Hindlimb muscle (tissue), 1 donor: Measurements from ENCODE around the gene FBLN1. TPM values are rescaled to one million over a fixed set of nuclear protein-coding genes. Genes with fewer than 3 reads are reported as not detected.
"Not testable (repeated sequence)": the region's sequence is repeated elsewhere in the genome, so short reads cannot be mapped to it uniquely, and the experiment has no call there.

Experiments
- DNase-seq: peaks from one replicate; pipeline ENCODE4 v3.0.0-alpha.2; 2013
- polyA plus RNA-seq: library from polyadenylated mRNA; unstranded; fragments of 120-200 nt; gene quantifications from one replicate; pipeline ENCODE4 v1.2.1, GENCODE V29; 2013; ENCODE audit not compliant: insufficient read length

The FBLN1 gene
- 134 TPM for polyA plus RNA-seq

GRCh38 chr22:45502215-45503049 lies at the start of gene FBLN1:
Gene FBLN1 (plus strand): TSS chr22:45502883. CDS start chr22:45502986, 103 bp downstream.
- peak; percentile 66 for DNase-seq

DNA sequence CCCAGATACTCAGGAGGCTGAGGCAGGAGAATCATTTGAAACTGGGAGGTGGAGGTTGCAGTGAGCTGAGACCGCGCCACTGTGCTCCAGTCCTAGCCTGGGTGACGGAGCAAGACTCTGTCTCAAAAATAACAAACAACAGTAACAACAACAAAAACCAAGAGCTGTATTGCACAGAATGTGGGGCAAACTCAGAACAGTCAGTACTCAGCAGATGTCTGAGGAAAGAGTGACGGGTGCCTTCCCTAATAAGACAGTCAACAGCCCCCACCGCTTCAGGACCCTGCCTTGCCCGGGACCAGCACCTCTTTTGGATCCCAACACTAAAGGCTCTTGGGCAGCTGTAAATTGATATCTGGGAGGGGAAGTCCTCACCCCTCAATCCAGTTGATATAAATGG lies 48.9 kb upstream of the FBLN1 start:
- no peak for DNase-seq

GRCh38 chr22:45454275-45454674 lies 48.4 kb upstream of the FBLN1 start:
- DNase-seq = no peak

DNA sequence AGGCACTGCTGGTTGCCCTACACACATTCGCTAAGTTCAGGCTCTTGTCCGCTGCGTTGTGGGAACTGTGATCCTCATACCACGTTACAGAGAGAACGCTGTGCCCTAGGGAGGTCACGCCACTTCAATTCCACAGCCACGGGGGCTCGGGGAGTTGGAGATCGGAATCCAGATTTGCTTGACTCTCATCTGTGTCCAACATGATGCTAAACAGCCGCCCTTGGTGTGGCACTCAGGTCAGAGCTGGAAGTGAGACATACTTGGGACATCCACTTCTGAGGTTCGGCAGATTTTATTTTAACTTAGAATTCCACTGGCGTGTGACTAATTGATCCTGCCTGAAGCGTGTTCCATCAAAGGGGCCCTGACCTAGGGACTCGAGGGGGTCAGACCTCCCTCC lies 47.5 kb upstream of the FBLN1 start:
- no peak for DNase-seq

DNA sequence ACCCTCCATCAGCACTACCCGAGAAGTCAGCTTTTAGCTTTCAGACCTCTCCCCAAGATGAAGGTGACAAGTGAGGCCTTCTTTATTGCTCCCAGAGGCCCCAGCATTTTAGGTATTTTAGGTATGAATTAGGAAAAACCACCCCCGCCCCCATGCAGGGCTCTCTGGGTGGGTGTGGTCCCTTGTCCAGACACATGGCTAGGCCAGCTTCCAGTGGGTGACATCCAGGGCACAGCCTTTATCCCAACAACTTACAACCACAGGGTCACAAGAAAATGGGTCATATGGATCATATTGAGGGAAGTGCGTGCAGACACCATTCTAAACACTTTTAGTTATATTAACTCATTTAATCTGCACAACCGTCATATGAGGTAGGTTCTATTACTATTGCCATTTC lies 47.1 kb upstream of the FBLN1 start:
- DNase-seq = no peak

- DNase-seq = no peak
Observed at GRCh38 chr22:45456811-45457210, 45.9 kb upstream of the FBLN1 start.

GRCh38 chr22:45458532-45458931 lies 44.2 kb upstream of the FBLN1 start:
- no peak for DNase-seq

DNA sequence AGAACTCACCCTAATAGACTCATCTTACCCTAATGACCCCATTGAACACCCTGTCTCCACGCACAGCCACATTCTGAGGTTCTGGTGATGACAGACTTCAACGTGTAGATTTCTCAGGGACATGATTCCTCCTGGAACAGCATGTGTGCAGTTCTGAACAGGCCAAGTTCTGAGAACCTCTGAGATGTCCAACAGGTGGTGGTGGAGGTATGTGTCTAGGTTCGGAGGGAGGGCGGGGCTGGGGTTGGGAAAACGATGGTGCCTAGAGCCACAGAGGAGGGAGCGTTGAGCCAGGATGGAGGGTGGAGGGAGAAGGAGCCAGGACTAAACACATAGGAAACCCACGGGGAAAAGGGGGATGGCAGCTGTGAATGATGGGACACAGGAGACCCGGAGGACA lies 43.4 kb upstream of the FBLN1 start:
- DNase-seq = no peak

DNA sequence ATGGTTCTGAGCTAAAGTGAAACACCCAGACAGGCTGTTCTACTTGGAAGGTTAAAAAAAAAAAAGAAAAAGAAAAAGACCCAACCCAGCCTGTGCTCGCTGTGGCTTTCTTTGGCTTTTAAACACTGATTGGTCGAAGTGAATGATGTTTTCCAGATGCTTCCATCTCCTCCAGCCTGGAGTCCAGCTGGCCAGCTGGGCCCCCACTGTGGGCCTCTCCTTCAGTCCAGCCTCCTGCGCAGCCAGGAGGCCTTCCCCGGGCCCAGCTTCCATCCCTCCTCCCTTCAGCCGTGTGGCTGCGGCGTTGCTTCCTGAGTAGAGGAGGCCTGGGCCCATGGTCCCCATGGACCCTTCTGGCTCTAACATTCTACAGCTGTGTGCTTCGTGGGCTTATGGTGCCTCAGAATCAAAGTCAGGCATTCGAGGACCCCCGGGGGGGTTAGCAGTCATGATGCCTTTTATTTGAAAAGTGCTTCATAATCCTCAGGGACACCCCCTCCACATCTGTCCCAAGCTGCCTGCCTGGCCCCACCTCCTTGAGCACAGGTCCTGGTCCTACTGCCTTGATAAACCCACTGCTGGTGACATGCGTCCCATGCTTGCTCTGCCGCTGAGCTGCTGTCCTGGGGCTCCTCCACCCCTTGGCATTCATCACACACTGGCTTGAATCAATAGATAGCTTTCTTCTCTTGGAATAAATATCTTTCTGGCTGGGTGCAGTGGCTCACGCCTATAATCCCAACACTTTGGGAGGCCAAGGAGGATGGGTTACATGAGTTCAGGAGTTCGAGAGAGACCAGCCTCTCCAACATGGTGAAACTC lies 42.2 kb upstream of the FBLN1 start:
- DNase-seq = peak; percentile 94

GRCh38 chr22:45462034-45462655 lies 40.5 kb upstream of the FBLN1 start:
- DNase-seq = no peak

DNA sequence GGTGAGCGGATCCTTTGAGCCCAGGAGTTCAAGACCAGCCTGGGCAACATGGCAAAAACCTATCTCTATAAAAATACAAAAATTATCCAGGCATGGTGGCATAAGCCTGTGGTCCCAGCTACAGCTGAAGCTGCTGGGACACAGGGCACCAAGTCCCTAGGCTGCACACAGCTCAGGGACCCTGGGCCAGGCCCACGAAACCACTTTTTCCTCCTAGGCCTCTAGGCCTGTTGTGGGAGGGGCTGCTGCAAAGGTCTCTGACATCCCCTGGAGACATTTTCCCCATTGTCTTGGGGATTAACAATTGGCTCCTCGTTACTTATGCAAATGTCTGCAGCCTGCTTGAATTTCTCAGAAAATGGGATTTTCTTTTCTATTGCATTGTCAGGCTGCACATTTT lies 39.0 kb upstream of the FBLN1 start:
- DNase-seq = not testable (repeated sequence)

- DNase-seq = no peak
Observed at GRCh38 chr22:45465633-45466032, 37.0 kb upstream of the FBLN1 start.

GRCh38 chr22:45468872-45469271 lies 33.8 kb upstream of the FBLN1 start:
- DNase-seq = no peak

- DNase-seq = no peak
Observed at GRCh38 chr22:45469281-45470073, 33.2 kb upstream of the FBLN1 start.

DNA sequence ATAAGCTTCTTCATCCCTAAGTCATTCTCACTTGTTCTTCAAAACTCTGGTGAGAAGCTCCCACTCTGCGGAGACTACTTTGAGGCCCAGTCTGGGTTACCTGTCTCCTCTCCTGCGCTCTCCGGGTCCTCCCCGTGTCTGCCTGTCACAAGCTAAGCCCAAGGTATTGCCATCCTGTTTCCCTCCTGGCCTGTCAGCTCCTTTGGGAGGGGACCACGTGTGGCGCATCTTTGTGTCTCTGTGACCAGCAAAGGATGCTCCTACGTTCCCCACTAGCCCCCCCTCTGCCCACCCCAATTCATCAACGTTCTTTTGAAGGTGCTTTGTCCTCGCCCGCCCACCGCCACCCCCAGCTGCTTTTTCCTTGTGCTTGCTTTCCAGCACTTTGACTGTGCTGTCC lies 31.8 kb upstream of the FBLN1 start:
- DNase-seq = no peak

- no peak for DNase-seq
Observed at GRCh38 chr22:45472426-45472825, 30.3 kb upstream of the FBLN1 start.

GRCh38 chr22:45473626-45474237 lies 29.0 kb upstream of the FBLN1 start:
- no peak for DNase-seq

GRCh38 chr22:45475063-45475747 lies 27.5 kb upstream of the FBLN1 start:
- no peak for DNase-seq

DNA sequence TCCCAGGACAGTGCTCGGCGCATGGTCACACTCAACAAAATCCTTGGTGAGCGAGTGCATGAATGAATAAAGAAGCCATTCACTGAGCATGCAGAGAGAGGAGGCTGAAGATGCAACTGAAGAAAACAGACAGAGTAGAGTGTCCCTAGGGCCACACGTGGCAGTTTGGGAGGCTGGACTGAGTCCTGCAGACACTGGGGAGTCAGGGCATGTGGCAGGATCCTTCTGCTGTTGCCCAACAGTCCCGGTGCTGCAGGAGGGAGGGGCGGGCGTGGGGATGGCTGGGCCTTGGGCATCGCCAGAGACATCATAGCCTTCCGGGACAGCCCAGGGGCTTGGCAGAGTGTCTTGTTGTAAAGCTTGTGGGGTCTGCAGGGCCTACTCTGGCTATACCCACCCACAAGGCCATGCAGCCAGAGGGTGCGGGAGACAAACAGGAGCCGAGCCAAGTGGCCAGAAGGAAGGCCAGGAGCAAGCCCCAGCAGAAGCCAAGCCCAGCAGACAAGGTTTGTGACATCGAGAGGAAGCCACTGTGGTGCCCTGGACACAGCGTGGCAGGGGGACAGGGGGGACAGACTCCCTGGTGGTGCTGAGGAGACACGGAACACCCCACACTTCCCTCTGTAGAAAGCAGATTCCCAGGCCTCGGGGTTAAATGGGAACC lies 26.7 kb upstream of the FBLN1 start:
- DNase-seq = no peak

DNA sequence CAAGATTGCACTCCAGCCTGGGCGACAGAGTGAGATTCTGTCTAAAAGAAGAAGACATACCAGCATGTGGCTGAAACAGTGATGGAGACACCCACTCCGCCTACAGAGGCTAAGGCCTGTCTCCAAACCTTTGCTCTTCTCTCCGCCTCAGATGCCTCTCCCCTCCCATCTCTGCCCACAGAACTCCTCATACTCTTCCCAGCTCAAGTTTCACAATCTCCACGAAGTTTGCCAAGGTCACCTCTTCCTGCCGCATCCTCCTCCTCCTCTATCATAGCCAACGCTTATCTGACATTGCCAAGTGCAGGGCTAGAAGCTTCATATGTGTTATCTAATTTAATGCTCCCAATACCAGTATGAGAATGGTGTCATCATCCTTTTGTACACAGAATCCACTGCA lies 25.9 kb upstream of the FBLN1 start:
- no peak for DNase-seq
